Osteoblast (primary cell): ENCODE results near the gene KLHL26. TPM values are rescaled to one million over a fixed set of nuclear protein-coding genes. Genes with fewer than 3 reads are reported as not detected.

ENCODE experiments used
- DNase-seq: peaks from one replicate; pipeline ENCODE4 v3.0.0; 2011; ENCODE audit warnings: low spot score, mixed read lengths; ENCODE audit not compliant: insufficient read length; ENCODE audit errors: missing footprints
- H2AFZ ChIP-seq: 2 replicates; pipeline ENCODE4 v1.6.0; 2011; ENCODE audit warnings: mild to moderate bottlenecking, low read length
- H3K27ac ChIP-seq: 2 replicates; pipeline ENCODE4 v1.5.1; 2011; ENCODE audit warnings: mild to moderate bottlenecking, low read depth, low read length, moderate library complexity
- H3K27me3 ChIP-seq: 2 replicates; pipeline ENCODE4 v1.6.0; 2012; ENCODE audit warnings: mild to moderate bottlenecking, control low read depth, inconsistent platforms, low read length, moderate library complexity; ENCODE audit not compliant: insufficient read depth
- H3K36me3 ChIP-seq: 2 replicates; pipeline ENCODE4 v1.5.1; 2011; ENCODE audit warnings: mild to moderate bottlenecking, low read length, control low read depth, moderate library complexity; ENCODE audit not compliant: insufficient read depth
- H3K4me1 ChIP-seq: 2 replicates; pipeline ENCODE4 v1.5.1; 2011; ENCODE audit warnings: mild to moderate bottlenecking, low read length, control low read depth, moderate library complexity; ENCODE audit not compliant: insufficient read depth
- H3K4me2 ChIP-seq: 2 replicates; pipeline ENCODE4 v1.6.0; 2011; ENCODE audit warnings: mild to moderate bottlenecking, low read length; ENCODE audit not compliant: insufficient read depth
- H3K4me3 ChIP-seq: fragments of 200-600 bp; sonication (generic); 3 replicates; pipeline ENCODE4 v1.5.1; 2012; ENCODE audit warnings: mild to moderate bottlenecking, low read length, inconsistent platforms; ENCODE audit not compliant: insufficient read depth
- H3K79me2 ChIP-seq: 2 replicates; pipeline ENCODE4 v1.6.0; 2012; ENCODE audit warnings: mild to moderate bottlenecking, low read length, control low read depth, inconsistent platforms; ENCODE audit not compliant: insufficient read depth
- H3K9me3 ChIP-seq: 2 replicates; pipeline ENCODE4 v1.5.1; 2011; ENCODE audit warnings: low read depth, low read length, control low read depth
- H4K20me1 ChIP-seq: 2 replicates; pipeline ENCODE4 v1.6.0; 2012; ENCODE audit warnings: mild to moderate bottlenecking, low read length, control low read depth; ENCODE audit not compliant: insufficient read depth
- CTCF ChIP-seq: IDR thresholded peaks from 2 replicates; pipeline ENCODE4 v1.5.1; 2011; ENCODE audit warnings: mild to moderate bottlenecking, low read depth, low read length, moderate library complexity; ENCODE audit errors: extremely low read depth
- total RNA-seq: library from RNA; depleted of rRNA; stranded (reverse); fragments of >200 nt; gene quantifications from 2 replicates; pipeline ENCODE4 v1.2.3, GENCODE V29; 2012

The KLHL26 gene
- total RNA-seq, 1 donor = 5.1 TPM

- Histone ChIP-seq H2AFZ (no peak overlapping the region), H3K4me2 (no peak overlapping the region), H3K9me3 (no peaks in the 10 kb centered on the region), H3K36me3 (no peaks in the 10 kb centered on the region), H3K4me3 (no peak overlapping the region), H3K4me1 (peaks cover 6% of the 10 kb centered on the region), H3K27ac (no peak overlapping the region), H3K27me3 (peaks cover 71% of the 10 kb centered on the region), H4K20me1 (no peaks in the 10 kb centered on the region), H3K79me2 (no peaks in the 10 kb centered on the region)
- no peak for TF ChIP-seq CTCF
- DNase-seq = peak; percentile 72
Measured at GRCh38 chr19:18608805-18609716, 27.8 kb upstream of the KLHL26 start.

- Histone ChIP-seq H3K4me3 (no peak overlapping the region), H3K36me3 (no peaks in the 10 kb centered on the region), H2AFZ (no peak overlapping the region), H3K79me2 (no peaks in the 10 kb centered on the region), H3K4me2 (no peak overlapping the region), H3K27me3 (peaks cover 75% of the 10 kb centered on the region), H3K27ac (no peak overlapping the region), H4K20me1 (no peaks in the 10 kb centered on the region), H3K9me3 (no peaks in the 10 kb centered on the region), H3K4me1 (peaks cover 6% of the 10 kb centered on the region)
- TF ChIP-seq CTCF = no peak
- DNase-seq = peak; percentile 80
Measured at GRCh38 chr19:18609717-18610051, 27.1 kb upstream of the KLHL26 start.

- Histone ChIP-seq H3K9me3 (no peaks in the 10 kb centered on the region), H3K36me3 (no peaks in the 10 kb centered on the region), H3K27me3 (peaks cover 75% of the 10 kb centered on the region), H3K27ac (no peak overlapping the region), H3K4me1 (peaks cover 6% of the 10 kb centered on the region), H2AFZ (no peak overlapping the region), H3K4me3 (no peak overlapping the region), H4K20me1 (no peaks in the 10 kb centered on the region), H3K79me2 (no peaks in the 10 kb centered on the region), H3K4me2 (no peak overlapping the region)
- peak; percentile 90 for DNase-seq
- TF ChIP-seq CTCF = no peak
Measured at GRCh38 chr19:18610245-18610555, 26.6 kb upstream of the KLHL26 start.

- Histone ChIP-seq H3K4me3 (no peak overlapping the region), H3K4me2 (no peak overlapping the region), H3K27ac (no peak overlapping the region), H3K4me1 (peaks cover 6% of the 10 kb centered on the region), H3K36me3 (no peaks in the 10 kb centered on the region), H3K79me2 (no peaks in the 10 kb centered on the region), H4K20me1 (no peaks in the 10 kb centered on the region), H3K9me3 (no peaks in the 10 kb centered on the region), H3K27me3 (peaks cover 71% of the 10 kb centered on the region), H2AFZ (no peak overlapping the region)
- peak; percentile 83 for DNase-seq
- TF ChIP-seq CTCF = no peak
Measured at GRCh38 chr19:18610556-18611326, 26.1 kb upstream of the KLHL26 start.
